ENCODE results near the gene PFKFB3.
"Not testable (repeated sequence)": the region's sequence is repeated elsewhere in the genome, so short reads cannot be mapped to it uniquely, and the experiment has no call there.

Gene PFKFB3

DNA sequence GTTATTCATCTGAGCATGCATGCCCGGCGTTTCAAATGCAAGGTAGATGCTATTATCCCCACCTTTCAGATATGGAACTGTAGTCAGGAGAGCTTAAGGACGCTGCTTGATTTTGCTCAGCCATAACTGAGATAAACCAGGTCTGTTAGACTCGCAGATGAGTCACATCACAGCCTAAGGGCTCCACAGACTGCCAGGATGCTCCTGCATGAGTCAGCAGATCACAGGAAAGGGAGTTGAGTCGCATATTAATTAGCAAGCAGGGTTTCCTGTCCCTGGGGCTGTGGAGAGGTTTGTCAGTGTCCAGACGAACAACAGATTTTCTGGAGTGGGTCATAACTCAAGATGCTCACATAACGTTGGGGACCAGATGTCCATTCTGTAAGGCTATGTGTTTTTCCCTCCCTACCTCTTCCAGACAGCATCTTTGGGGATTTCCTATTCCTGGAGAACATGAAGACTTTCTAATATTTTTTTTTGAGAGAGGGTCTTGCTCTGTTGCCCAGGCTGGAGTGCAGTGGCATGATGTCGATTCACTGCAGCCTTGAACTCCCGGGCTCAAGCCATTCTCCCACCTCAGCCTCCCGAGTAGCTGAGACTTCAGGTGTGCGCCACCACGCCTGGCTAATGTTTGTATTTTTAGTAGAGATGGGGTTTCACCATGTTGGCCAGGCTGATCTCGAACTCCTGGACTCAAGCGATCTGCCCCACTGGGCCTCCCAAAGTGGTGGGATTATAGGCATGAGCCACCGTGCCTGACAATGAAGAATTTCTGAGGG is 36.7 kb downstream of the PFKFB3 start:
- DNase-seq: peak; percentile 44 to 92

GRCh38 chr10:6240254-6240653 is 37.5 kb downstream of the PFKFB3 start:
- DNase-seq: no peak

- DNase-seq: no peak
Observed at GRCh38 chr10:6242089-6242488, 39.4 kb downstream of the PFKFB3 start.

- DNase-seq: no peak
Observed at GRCh38 chr10:6244510-6244909, 41.8 kb downstream of the PFKFB3 start.

DNA sequence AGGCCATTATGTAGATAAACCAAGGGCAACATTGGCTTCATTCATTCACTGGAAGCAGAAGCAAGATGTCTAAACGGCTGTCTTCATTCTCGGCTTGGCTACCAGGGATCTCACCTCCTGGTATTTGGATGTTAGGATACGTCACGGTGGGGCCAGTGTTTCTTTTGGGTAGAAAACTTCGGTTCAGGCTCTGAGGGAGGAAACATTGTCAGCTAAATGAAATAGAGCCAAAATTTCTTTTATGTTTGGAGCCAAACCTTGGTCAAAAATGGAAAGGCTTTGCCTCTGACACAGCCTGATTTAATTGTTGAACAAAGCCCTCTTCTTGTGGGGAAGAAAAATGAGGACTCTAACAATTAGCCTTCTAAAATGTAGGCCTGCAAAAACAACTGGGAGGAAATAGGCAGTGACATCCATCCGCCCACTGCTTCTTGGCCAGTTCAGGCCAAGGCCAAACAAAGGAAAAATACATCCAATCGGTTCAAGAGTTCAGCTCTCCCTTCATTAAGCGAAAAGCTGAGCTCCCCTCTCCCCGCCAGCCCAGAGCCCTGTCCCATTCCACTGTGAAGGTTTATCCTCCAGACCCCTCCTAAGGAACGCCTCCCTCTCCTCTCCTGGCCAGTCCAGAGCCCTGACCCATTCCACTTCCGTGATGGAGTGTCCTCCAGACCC is 44.4 kb downstream of the PFKFB3 start:
- DNase-seq: no peak

- not testable (repeated sequence) for DNase-seq
Observed at GRCh38 chr10:6248908-6249307, 46.2 kb downstream of the PFKFB3 start.

DNA sequence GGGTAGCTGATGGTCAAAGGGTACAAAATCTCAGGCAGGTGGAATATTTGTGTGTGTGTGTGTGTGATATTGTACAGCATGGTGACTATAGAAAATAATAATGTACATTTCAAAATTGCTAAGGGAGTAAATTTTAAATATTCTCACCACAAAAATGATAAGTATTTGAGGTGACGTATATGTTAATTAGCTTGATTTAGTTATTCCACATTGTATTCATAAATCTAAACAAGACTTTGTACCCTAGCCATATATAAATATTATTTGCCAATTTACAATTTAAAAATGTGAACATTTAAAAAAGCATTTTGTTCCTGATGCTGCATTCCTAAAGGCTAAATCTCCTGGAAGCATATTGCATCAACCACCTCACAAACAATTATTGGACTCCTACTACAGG is 47.0 kb downstream of the PFKFB3 start:
- DNase-seq: no peak

GRCh38 chr10:6250745-6251144 is 48.0 kb downstream of the PFKFB3 start:
- no peak for DNase-seq

DNA sequence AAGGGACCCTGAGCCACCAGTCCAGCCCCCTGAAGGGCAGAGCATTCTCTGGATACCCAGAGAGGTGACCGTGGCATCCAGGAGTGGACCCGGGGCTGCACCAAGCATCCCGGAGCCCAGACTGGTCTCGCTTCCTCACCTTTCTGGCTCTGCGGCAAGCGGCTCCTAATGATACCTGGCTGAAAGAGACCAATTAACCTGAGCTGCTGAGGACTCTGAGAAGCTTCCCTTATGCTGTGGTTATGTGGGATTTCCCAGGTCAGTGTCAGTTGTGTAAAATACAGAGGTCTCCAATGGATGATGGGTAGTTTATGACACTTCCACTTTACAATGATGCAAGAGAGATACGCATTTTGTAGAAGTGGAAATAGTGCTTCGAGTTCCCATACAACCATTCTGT is 51.5 kb downstream of the PFKFB3 start:
- no peak for DNase-seq

- DNase-seq: no peak
Observed at GRCh38 chr10:6255548-6256061, 52.9 kb downstream of the PFKFB3 start.

GRCh38 chr10:6256439-6256838 is 53.7 kb downstream of the PFKFB3 start:
- DNase-seq: no peak

- DNase-seq: no peak
Observed at GRCh38 chr10:6259153-6259552, 56.4 kb downstream of the PFKFB3 start.

DNA sequence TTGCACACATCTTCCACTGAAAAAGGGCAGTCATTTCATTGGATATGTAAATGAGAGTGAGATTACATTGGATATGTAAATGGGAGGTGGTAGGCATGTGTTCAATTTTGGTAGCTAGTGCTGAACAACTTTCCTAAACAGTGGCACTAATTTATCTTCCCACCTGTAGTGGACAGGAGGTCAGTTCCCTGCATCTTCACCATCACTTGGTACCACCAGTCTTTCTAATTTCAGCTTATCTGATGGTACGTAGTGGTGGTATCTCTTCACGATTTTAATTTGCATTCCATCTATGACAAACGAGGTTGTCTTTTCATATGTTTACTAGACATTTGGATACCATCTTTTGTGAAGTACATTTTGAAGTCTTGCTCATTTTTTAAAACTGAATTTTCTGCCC is 58.1 kb downstream of the PFKFB3 start:
- DNase-seq: no peak

DNA sequence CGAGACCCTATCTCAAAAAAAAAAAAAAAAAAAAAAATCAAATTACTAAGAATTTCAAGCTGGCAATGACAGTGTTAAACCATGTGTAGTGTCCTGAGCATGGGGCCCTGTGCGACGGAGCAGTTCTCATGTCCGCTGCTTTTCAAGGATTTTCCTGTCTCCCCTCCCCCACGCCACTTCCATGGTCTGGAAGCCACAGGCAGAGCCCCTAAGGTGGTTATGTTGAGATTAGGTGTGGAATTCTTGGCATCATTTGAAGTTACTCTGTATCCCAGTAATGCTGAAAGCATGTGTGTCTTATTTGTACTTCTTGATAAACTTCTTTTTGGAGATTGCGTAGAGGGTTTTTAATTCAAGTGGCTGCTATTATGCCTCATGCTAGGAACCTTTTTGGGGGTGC is 65.2 kb downstream of the PFKFB3 start:
- DNase-seq: no peak

DNA sequence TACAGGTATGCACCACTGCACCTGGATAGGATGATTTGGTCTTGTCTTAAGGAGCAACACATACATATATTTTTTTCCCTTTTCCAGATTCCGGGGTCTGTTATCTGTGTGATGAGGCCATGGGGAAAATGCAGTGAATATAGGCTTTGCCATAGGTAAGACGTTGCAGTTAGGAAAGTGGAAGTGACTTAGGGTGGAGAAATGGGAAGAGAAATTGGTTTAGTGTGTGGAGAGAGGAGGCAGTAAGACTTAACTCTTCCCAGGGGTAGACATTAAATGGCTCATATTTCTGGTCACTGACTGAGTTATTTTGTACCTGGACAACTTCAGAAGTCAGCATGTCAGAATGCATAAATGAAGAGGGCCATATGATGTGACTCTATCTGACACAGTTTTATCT is 66.7 kb downstream of the PFKFB3 start:
- no peak for DNase-seq

DNA sequence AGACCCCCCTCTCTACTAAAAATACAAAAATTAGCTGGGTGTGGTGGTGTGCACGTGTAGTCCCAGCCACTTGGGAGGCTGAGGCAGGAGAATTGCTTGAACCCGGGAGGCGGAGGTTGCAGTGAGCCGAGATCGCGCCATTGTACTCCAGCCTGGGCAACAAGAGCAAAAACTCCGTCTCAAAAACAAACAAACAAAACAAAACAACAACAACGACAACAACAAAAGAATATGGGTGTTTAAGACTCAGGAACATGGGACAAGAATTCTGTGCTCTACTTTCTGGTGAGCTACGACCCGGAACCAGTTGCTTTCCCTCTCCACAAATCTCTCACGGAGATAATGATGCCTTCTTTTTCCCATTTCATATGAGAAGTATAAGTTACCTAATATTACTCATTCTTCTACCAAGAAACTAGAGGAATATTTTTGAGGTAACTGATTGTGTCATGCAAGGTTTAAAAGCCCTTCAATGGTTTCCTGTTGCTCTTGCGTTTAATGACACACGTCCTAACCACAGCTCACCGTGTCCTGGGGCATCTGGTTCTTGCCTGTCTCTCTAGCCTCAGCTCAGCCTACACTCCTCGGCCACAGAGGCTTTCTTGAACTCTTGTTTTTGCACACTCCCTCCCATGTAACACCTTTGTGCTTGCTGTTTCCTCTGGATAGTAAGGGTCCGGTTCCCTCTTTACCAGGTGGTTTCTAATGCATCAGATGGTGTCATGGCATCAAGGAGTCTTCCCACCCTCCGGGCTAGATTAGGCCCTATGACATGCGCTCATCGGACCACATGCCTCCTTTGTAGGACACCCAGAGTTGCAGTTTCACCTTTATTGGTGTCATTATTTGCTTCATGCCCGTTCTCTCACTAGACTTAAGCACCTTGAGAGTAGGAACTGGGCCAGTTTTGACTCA is 67.5 kb downstream of the PFKFB3 start:
- DNase-seq: peak in 1 of 2 donors; percentile 58

- DNase-seq: no peak
Observed at GRCh38 chr10:6270951-6271350, 68.2 kb downstream of the PFKFB3 start.

DNA sequence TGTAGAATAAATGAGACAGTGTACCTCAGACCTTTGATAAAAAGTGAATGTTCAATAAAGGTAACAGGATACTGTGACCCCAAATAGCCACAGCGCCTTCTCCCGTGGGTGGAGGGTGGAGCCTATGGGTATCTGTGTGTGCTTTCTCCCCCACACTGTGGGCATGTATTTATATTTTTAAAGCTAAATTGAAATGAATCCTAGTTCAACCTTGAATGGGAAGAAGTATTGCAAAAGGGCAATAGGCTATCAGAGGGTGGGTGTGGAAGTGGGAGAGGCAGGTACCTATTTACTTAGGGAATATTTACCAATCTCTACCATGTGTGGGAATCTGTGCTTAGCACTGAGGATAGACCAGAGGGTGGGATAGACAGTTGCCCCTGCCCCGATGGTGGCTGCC is 68.9 kb downstream of the PFKFB3 start:
- DNase-seq: no peak

DNA sequence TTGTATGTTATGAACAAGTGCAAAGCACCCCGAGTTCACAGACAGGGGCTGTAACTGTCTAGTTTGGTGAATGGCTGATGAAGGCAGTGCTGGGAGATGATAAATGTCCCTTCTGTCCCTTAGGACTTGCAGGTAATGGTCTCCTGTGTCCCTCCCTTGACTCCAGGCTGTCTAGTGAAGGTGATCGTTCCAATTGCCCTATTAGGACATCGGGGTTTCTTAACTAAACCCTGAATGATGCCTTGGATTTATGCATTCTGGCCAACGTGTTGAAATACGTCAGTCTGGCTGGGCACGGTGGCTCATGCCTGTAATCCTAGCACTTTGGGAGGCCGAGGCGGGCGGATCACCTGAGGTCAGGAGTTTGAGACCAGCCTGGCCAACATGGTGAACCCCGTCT is 69.4 kb downstream of the PFKFB3 start:
- DNase-seq: no peak

GRCh38 chr10:6273351-6273750 is 70.6 kb downstream of the PFKFB3 start:
- DNase-seq: no peak

GRCh38 chr10:6274040-6274439 is 71.3 kb downstream of the PFKFB3 start:
- no peak for DNase-seq

DNA sequence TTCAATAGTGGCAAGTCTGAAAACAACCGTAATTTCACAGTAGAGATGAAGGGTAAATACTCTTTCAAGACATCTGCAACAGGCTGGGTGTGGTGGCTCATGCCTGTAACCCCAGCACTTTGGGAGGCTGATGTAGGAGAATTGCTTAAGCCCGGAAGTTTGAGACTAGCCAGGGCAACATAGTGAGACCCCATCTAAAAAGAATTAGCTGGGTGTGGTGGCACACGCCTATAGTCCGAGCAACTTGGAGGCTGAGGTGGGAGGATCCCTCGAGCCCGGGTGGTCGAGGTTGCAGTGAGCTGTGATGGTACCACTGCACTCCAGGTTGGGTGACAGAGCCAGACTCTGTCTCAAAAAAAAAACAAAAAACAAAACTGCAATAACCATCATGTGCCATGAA is 71.8 kb downstream of the PFKFB3 start:
- DNase-seq: no peak
